ENCODE results near the gene ADAT1.

The ADAT1 gene

GRCh38 chr16:75622761-75623605 lies at the start of gene ADAT1:
TSS of gene ADAT1 (minus strand) at chr16:75623281. CDS start at chr16:75620799, 2,482 bp downstream.
- peak; percentile 98 for DNase-seq

GRCh38 chr16:75667503-75667902 lies 44.4 kb upstream of the ADAT1 start:
- no peak for DNase-seq

GRCh38 chr16:75660726-75661302 lies 37.7 kb upstream of the ADAT1 start:
- no peak for DNase-seq

GRCh38 chr16:75660321-75660720 lies 37.2 kb upstream of the ADAT1 start:
- no peak for DNase-seq

- DNase-seq: no peak
These were observed 35.1 kb upstream of the ADAT1 start for GRCh38 chr16:75658175-75658574.

GRCh38 chr16:75653922-75654321 lies 30.8 kb upstream of the ADAT1 start:
- no peak for DNase-seq

- peak; percentile 91 for DNase-seq
These were observed 25.4 kb upstream of the ADAT1 start for GRCh38 chr16:75648265-75649076.

GRCh38 chr16:75647492-75648264 lies 24.6 kb upstream of the ADAT1 start, which contains the start of the genes KARS1 and TERF2IP:
TSS of gene KARS1 (minus strand) at chr16:75647665. CDS start at chr16:75647639, 26 bp downstream.
TSS of gene TERF2IP (plus strand) at chr16:75647773. CDS start at chr16:75647883, 110 bp downstream.
- DNase-seq: peak; percentile 95

- no peak for DNase-seq
These were observed 24.0 kb upstream of the ADAT1 start for GRCh38 chr16:75647112-75647491.

- DNase-seq: no peak
These were observed 21.3 kb upstream of the ADAT1 start for GRCh38 chr16:75644240-75645012.

GRCh38 chr16:75640598-75640997 lies 17.5 kb upstream of the ADAT1 start:
- DNase-seq: no peak

- no peak for DNase-seq
These were observed 12.0 kb upstream of the ADAT1 start for GRCh38 chr16:75635036-75635435.

GRCh38 chr16:75632857-75633256 lies 9.8 kb upstream of the ADAT1 start:
- DNase-seq: no peak

- DNase-seq: no peak
These were observed 7.0 kb upstream of the ADAT1 start for GRCh38 chr16:75630052-75630451.

- DNase-seq: no peak
These were observed 6.1 kb upstream of the ADAT1 start for GRCh38 chr16:75629132-75629531.

GRCh38 chr16:75628351-75628750 lies 5.3 kb upstream of the ADAT1 start:
- no peak for DNase-seq

GRCh38 chr16:75627851-75628250 lies 4.8 kb upstream of the ADAT1 start:
- no peak for DNase-seq

GRCh38 chr16:75626806-75627205 lies 3.7 kb upstream of the ADAT1 start:
- no peak for DNase-seq

- no peak for DNase-seq
These were observed 1.8 kb upstream of the ADAT1 start for GRCh38 chr16:75624921-75625334.

GRCh38 chr16:75621170-75621477 lies 2.0 kb downstream of the ADAT1 start:
- DNase-seq: no peak

- no peak for DNase-seq
These were observed 2.5 kb downstream of the ADAT1 start for GRCh38 chr16:75620326-75621169.
